ENCODE data around the gene PLBD2.

Gene PLBD2

DNA sequence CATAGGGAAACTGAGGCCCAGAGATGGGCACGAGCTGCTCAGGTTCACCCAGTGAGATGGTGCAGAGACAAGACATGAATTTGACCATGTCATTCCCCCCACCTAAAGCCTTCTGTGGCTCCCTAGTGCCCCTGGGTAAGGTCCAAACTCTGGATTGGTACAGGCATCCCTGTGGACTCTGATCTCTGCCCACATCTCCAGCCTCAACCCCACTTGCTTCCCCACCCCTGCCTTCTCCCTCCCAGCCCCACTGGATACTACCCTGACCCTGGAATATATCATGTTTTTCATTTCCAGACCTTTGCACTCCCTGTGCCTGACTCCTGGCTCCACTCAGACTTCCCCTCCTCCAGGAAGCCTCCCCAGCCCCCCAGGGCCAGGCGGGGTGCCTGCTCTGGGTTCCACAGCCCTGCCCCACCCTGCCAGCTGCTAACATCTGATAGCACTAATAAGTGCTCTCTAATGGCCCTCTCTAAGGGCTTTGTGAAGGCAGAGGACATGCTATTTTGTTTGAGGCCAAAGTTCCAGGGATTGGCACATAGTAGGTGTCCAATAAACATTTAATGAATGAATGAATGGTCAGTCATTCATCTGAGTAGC is 62.7 kb downstream of the PLBD2 start:
- no peak for DNase-seq (ENCODE audit: low spot score)

DNA sequence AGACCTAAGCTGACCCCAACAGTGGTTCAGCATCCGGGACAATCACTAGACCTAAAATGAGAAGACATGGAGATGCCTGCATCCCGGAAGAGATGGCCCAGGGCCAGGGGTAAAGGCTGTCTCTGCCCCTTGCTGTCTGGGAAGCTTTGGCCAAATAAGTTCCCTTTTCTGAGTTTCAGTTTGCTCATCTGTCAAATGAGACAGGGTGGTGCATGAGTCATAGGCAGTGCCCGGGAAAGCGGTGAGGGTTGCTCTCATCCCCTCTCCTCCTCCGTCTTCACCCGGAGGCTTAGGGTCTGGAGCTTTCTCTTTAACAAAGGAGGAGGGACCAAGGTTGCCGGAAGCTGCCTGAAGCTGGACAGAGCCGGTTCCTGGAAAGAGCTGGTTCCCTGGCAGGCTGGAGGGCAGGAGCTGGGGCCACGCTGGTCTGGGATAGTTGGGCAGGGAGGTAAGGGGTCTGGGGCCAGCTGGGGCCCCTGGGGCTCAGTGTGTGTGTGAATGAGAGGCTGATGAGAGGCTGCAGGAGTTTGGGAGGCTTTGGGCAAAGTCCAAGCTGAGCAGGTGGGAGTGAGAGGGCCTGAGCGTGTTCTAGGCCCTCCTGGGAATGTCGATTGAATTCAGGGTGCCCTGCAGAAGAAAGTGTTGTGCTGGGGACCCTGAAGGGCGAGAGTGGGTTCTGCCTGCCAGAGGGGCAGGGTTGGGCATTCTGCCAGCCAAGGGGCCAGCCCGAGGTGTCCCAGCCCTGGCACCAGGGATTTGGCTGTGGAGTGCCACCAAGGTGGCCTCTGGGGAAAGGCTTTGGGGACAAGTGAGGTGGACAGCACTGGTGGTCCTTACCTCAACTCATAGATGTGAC is 63.9 kb downstream of the PLBD2 start, which contains the start of gene SDSL:
TSS of gene SDSL (plus strand) at position 351 of the 856 bp plus-strand sequence. CDS start 5,603 bp downstream, outside the sequence.
- DNase-seq (ENCODE audit: low spot score) = peak; percentile 86

DNA sequence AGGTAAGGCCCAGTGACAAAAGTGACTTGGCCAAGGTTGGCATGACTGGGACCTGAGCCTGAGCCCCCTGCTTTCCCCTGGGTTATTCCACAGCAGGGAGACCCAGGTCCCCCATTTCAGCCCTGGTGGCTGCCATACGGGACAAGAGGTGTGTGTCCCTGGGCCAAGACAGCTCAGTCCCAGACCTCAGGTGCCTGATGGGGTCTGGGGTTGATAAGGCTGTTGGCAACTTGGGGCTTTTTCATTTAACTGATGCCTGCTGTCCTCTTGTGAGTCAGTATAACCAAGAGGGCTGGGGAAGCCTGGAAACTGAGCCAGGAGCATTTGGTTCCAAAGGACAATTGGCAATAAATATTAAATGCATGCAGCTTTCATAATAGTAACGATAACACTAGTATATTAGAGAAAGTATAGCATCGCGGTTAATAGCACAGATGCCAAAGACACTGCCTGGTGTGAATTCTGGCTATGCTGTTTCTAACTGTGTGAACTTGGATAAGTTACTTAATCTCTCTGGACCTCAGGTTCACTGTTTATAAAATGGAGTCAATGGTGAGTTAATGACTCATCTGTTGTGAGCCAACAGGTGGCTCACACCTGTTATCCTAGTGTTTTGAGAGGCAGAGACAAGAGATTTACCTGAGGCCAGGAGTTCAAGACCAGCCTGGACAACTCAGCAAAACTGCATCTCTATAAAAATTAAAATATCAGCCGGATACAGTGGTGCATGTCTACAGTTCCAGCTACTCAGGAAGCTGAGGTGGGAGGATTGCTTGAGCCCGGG is 64.7 kb downstream of the PLBD2 start:
- DNase-seq (ENCODE audit: low spot score) = no peak

DNA sequence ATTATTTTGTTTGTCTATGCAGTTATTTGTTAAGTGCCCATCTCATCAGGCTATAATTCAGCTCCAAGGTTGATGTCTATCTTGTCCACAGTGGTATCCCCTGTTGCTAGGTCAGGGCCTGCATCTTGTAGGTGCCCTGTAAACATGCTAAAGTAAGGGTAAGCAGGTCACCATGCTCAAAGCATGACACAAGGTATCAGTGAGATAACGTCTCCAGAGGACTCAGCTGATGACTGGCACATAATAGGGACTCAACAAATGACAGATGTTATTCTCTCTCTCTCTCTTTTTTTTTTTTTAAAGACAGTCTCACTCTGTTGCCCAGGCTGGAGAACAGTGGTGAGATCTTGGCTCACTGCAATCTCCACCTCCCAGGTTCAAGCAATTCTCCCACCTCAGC is 66.1 kb downstream of the PLBD2 start:
- DNase-seq (ENCODE audit: low spot score) = no peak

DNA sequence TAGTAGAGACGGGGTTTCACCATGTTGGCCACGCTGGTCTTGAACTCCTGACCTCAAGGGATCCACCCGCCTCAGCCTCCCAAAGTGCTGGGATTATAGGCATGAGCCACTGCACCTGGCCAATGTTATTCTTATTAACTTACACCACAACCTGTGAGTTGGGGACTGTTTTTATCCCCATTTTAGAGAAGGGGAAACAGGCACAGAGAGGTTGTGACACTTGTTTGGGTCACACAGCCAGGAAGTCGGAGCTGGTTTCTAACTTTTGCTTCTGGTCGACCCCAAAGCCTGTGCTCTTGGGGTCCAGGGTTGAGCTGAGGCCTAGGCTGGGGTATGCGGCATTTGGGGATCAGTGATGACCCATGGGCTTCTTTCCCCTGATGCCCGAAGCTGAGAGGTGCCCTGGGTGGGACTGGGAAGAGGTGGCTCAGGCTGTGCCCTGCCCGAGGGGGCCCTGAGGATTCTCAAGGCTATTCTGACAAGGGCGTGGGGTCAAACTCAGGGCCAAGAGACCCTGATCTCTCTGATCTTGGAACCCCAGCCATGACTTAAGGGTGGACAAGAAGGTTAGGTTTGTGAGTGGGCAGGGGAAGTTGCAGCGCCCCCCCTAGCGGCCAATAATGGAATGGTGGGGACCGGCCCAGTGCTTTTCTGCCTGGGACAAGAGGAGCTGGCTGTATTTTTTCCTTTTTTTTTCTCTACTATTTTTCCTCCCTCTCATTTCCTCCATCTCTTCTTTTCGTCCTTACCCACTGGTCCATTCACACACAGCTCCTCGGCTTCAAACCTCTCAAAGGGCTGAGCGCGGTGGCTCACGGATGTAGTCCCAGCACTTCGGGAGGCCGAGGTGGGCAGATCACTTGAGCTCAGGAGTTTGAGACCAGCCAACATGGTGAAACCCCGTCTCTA is 66.8 kb downstream of the PLBD2 start:
- peak; percentile 73 for DNase-seq (ENCODE audit: low spot score)

DNA sequence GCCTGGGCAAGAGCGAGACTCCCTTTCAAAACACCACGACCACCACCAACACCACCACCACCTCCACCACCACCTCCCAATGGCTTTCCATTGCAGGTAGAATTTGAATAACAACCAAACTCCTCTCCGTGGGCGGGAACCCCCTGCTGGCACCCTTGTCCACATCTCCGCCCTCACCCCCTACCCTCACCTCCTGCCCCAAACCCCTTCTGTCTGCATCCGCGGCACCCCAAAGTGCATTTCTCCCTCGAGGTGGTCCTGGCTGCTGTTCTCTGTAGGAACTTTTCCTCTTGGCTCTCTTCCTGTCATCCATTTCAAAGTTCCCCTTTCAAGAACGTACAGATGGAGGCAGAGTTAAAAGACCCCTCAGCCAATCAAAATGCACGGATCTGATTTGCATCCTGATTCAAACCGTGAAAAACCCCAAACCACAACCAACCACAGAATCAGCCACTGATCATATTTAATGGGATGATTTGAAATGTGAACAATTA is 67.6 kb downstream of the PLBD2 start:
- no peak for DNase-seq (ENCODE audit: low spot score)

DNA sequence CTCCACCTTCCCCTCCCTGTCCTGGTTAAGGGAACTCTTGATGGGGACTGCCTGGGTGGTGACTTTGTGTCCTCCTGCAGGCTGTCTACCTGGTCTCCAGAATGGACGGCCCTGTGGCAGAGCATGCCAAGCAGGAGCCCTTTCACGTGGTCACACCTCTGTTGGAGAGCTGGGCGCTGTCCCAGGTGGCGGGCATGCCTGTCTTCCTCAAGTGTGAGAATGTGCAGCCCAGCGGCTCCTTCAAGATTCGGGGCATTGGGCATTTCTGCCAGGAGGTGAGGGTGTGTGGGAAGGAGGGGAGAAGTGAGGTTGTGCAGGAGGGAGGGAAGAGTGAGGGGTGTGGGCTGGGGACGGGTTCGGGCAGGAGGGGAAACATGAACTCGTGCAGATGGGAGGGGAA is 69.5 kb downstream of the PLBD2 start:
- no peak for DNase-seq (ENCODE audit: low spot score)

DNA sequence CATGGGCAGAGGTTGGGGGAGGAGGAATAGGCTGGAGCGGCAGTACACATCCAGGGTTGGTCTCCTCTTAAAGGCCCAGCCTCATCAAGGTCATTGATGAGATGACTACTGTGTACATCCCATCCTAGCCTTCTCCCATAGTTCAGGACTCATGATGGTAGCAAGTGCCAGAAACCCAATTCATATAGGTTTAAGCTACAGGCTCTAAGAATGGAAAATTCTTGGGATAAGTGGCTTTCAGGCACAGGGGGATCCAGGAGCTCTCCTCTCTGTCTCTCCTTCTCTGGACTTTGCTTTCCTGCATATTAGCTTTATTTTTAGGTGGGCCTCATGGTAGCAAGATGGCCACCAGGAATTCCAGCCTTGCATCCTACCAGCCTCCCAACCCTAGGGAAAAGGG is 70.1 kb downstream of the PLBD2 start:
- no peak for DNase-seq (ENCODE audit: low spot score)

DNA sequence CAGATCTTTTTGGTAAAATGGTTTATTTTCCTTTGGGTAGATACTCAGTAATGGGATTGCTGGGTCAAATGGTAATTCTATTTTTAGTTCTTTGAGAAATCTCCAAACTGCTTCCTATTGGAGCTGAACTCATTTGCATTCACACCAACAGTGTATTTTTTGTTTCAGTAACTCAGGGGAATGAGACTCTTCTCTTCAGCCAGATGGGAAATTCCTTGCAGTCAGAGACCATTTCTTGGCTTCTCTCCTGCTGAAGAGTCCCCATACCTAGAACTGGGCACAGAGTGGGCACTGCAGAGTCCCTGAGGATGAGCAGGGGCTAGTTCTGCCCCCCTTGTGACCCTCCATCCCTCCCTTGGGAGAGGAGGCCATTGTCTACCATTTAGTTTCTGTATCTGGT is 74.6 kb downstream of the PLBD2 start:
- DNase-seq (ENCODE audit: low spot score) = no peak

DNA sequence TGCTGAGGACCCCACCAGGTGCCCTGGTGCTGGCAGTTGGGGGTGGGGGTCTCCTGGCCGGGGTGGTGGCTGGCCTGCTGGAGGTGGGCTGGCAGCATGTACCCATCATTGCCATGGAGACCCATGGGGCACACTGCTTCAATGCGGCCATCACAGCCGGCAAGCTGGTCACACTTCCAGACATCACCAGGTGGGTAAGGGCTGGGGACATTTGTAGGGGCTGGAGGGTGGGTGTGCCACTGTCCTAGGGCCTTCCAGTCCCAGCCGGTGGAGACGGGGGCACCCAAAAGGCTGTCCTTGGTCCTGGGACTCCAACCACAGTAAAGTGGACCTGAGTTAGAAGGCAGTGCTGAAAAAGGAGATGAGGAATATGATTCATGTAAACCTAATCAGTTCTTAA is 77.0 kb downstream of the PLBD2 start:
- DNase-seq (ENCODE audit: low spot score) = no peak

DNA sequence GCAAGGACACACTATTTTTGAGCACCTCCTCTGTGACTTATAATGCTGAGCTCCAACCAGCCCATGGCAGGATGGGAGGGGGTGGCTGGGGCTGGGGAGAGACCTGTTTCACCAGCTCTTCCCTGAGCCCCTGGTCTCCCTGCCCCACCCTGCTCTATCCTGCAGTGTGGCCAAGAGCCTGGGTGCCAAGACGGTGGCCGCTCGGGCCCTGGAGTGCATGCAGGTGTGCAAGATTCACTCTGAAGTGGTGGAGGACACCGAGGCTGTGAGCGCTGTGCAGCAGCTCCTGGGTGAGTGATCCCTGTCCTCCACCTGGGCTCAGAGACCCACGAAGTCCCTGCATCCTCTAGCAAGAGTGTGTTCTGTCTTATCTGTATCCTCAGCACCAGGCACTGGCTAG is 78.2 kb downstream of the PLBD2 start:
- no peak for DNase-seq (ENCODE audit: low spot score)

DNA sequence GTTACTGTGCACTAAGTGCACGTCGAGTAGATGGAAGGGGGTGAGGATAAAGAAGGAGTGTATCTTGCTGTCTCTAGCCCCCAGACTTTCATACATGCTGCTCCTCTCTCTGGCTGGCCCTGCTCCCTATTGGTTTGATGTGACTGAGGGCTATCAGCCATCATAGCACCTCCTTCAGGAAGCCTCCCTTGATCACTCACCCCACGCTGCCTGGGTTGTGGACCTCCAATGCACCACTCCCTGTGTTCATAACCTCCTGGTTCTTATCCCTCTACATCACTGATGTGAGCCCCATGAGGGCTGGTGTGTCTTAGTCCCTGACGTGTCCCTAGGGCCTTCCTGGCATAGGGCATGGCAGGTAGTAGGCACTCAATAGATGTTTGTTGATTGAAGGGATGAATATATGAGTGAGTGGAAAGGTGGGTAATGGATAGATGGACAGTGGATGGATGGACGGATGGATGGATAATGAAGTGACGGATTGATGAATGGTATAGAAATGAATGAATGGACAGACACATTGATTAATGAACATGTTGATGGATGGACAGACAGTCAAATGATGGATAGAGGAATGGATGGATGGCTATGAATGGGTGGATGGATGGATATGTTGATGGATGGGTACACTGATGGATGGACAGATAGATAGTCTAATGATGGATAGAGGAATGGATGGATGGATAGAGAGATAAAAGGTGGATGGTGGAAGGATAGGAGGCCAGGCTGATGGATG is 78.8 kb downstream of the PLBD2 start:
- no peak for DNase-seq (ENCODE audit: low spot score)

DNA sequence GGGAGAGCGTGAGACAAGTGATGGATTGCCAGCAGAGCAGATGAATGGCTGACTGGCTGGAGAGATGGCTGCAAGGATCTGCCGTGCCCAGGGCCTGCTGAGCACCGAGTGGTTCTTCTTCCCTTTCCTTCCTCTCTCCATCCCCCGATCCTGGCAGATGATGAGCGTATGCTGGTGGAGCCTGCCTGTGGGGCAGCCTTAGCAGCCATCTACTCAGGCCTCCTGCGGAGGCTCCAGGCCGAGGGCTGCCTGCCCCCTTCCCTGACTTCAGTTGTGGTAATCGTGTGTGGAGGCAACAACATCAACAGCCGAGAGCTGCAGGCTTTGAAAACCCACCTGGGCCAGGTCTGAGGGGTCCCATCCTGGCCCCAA is 79.3 kb downstream of the PLBD2 start:
- DNase-seq (ENCODE audit: low spot score) = no peak

DNA sequence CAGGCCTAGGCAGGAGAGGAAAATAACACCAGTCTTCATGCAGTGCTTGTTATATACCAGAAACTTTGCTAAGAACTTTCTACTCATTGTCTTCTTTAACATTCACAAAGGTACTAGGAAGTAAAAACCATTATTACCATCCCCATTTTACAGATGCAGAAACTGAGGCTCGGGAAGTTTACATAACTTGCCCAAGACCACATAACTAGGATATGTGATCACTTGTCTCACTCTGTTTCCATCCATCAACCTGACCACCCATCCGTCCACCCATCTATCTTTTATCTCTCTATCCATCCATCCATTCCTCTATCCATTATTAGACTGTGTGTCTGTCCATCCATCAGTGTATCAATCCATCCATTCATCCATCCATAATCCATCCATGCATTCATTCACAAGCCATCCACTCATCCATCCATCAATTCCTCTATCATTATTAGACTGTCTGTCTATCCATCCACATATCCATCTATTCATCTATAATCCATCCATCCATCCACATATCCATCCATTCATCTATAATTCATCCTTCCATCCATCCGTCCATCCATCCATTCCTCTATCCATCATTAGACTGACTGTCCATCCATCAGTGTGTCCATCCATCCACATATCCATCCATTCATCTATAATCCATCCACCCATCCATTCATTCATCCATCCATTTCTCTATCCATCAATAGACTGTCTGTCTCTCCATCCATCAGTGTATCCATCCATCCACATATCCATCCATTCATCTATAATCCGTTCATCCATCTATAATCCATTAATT is 80.3 kb downstream of the PLBD2 start:
- no peak for DNase-seq (ENCODE audit: low spot score)

DNA sequence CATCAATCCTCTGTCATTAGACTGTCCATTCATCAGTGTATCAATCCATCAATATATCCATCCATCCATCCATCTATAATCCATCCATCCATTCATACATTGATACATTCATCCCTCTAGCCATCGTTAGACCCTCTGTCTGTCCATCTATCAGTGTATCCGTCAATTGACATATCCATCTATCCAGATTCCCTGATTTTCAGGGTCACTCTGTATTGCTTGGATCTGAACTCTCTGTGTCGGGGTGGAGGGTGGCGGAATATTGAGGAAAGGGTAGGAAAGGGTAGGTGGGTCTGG is 80.9 kb downstream of the PLBD2 start:
- no peak for DNase-seq (ENCODE audit: low spot score)

DNA sequence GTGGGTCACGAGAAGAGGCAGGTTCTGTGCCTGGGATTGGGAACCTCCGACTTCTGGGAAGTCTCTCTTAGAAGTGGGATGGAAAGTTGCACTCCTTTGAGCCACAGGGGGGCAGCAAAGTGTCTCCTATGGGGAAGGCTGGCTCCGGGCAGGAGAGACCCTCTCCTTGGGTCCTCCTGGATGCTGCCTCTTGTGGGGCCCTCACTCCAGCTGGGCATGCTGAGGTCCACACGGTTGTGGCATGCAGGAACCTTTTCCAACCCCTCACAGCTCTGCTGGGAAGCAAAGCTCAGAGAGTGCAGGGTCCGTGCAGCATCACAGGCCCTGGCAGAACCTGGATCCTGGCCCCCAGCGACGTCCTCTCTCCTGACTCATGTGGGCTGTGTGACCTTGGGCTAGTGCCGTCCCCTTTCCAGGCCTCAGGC is 81.2 kb downstream of the PLBD2 start:
- DNase-seq (ENCODE audit: low spot score) = peak; percentile 44

DNA sequence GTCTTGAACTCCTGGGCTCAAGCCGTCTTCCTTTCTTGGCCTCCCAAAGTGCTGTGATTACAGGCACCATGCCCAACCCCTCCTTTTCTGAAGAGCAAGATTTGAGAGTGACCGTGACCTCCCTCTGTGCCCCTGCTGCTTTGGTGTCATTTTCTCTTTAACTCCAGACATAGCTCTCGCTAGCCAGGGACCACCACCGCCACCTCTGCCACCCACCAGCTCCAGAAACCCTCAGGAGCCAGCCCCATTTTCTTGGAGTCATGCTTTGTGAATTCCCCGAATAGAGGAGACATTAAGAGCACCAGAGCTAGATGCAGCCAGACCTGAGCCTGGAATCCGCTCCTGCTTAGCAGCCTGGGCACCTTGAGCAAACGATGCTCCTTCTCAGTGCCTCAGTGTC is 81.9 kb downstream of the PLBD2 start:
- no peak for DNase-seq (ENCODE audit: low spot score)
